ENCODE results near the gene LSM7. TPM values are rescaled to one million over a fixed set of nuclear protein-coding genes. Genes with fewer than 3 reads are reported as not detected.

The LSM7 gene
- total RNA-seq, 4 donors from 2014 or later, result 57.2 to 140 (median 94.9) TPM

DNA sequence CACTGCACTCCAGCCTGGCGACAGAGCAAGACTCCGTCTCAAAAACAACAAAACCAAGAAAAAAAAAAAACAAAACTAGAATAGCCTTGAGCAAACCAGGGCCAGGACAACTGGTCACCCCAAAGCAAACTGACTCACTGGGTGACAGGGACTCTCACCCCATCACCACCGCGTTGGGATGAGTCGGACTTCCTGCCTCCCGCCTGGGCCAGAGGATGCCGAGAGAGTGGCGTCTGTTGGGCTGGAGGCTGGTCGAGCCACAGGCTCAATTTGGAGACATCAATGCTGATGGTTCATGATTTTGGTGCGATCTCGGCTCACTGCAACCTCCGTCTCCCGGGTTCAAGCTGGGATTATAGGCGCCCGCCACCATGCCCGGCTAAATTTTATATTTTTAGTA lies 43.3 kb upstream of the LSM7 start:
- intact Hi-C loops (cut with DNase I; ENCODE audit: low total_unique reads), result no loop called here
- H3K4me3 ChIP-seq (ENCODE audit: low read depth, poor library complexity, severe bottlenecking), result no peak overlapping the region
- DNase-seq (ENCODE audit: low spot score in 2 of 2), result no peak
- WGBS, 2 donors, result 74 to 80% methylated on average over 16 of the region's 16 CpGs
- no peak for TF ChIP-seq POLR2A (IDR thresholded peaks at IDR 0.05)
- TF ChIP-seq, protein P1, sequence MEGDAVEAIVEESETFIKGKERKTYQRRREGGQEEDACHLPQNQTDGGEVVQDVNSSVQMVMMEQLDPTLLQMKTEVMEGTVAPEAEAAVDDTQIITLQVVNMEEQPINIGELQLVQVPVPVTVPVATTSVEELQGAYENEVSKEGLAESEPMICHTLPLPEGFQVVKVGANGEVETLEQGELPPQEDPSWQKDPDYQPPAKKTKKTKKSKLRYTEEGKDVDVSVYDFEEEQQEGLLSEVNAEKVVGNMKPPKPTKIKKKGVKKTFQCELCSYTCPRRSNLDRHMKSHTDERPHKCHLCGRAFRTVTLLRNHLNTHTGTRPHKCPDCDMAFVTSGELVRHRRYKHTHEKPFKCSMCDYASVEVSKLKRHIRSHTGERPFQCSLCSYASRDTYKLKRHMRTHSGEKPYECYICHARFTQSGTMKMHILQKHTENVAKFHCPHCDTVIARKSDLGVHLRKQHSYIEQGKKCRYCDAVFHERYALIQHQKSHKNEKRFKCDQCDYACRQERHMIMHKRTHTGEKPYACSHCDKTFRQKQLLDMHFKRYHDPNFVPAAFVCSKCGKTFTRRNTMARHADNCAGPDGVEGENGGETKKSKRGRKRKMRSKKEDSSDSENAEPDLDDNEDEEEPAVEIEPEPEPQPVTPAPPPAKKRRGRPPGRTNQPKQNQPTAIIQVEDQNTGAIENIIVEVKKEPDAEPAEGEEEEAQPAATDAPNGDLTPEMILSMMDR (IDR thresholded peaks at IDR 0.05), result no peak

DNA sequence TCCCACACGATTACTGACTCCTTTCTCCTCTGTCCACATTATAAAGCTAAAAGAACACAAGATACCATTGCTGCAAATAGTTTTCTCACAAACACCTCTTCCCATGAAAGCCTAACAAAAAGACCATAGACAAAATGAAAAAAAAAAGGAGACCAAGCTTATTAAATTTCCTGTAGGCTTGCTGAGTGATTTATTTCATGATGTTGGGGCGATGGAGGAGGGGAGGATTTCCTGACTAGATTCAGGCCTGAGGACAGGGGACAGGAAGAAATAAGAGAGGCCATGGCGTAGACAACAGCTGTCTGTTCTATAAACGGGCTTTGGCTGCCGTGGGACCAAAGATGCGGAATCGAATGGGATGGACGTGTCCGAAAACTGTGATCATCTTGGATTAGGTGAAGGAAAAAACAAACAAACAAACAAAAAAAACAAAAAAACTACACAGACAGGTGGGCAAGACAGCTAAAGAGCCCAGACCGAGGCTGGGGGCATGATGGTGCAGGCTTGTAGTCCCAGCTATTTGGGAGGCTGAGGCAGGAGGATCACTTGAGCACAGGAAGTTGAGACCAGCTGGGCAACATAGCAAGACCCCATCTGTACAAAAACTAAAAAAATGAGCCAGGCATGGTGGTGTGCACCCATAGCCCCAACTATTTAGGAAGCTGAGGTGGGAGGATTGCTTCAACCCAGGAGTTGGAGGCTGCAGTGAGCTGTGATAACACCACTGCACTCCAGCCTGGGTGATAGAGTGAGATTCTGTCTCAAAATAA lies 37.0 kb upstream of the LSM7 start:
- no peak for TF ChIP-seq POLR2A (IDR thresholded peaks at IDR 0.05)
- TF ChIP-seq, protein P1 (IDR thresholded peaks at IDR 0.05), result no peak
- DNase-seq (ENCODE audit: low spot score in 2 of 2), result no peak
- no peak overlapping the region for H3K4me3 ChIP-seq (ENCODE audit: low read depth, poor library complexity, severe bottlenecking)
- WGBS, 2 donors, result 71 to 79% methylated on average over 10 of the region's 10 CpGs
- intact Hi-C loops (cut with DNase I; ENCODE audit: low total_unique reads), result no loop called here

DNA sequence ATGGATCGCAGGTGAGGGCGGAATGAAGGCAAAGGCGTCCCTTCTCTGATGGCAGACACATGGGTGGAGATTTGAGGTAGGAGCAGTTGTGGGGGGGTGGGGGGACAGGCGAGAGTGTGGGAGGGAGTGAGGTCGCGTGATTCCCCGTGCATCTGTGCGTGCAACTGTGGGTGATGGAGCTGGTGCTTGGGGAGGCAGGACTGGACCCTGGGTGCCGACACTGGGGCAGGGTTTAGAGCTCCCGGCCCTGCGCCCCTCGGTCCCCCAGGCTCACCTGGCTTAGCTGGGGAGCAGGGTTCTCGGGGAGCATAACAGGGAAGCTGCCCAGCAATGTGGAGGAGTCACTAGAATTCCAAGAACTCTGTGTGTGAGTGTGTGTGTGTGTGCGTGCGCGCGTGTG lies 35.0 kb upstream of the LSM7 start:
- TF ChIP-seq, protein P1 (IDR thresholded peaks at IDR 0.05), result no peak
- no peak for TF ChIP-seq POLR2A (IDR thresholded peaks at IDR 0.05)
- no peak for DNase-seq (ENCODE audit: low spot score in 2 of 2)
- intact Hi-C loops (cut with DNase I; ENCODE audit: low total_unique reads), result no loop called here
- 63 to 76% methylated on average over 17 of the region's 17 CpGs for whole genome bisulfite sequencing, 2 donors
- no peak overlapping the region for H3K4me3 ChIP-seq (ENCODE audit: low read depth, poor library complexity, severe bottlenecking)

DNA sequence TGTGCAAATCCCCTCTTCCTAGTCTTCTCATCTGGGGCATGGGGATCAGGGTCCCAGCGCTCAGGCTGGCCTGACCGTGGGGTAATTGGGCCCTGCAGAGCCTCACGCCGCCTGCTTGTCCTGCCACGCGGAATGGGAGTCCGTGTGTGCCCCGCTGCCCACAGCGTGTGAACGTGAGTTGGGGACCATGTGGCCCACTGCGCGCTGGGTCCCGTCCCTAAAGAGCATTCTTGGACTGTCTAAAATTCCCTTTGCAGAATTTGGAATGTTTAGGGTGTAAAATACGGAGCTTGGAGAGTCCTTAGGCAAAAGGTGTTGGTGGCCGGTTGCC lies 34.5 kb upstream of the LSM7 start:
- intact Hi-C loops (cut with DNase I; ENCODE audit: low total_unique reads), result no loop called here
- H3K4me3 ChIP-seq (ENCODE audit: low read depth, poor library complexity, severe bottlenecking), result no peak overlapping the region
- TF ChIP-seq, protein P1 (IDR thresholded peaks at IDR 0.05), result no peak
- TF ChIP-seq POLR2A (IDR thresholded peaks at IDR 0.05), result no peak
- DNase-seq (ENCODE audit: low spot score in 2 of 2), result no peak
- WGBS, 2 donors, result 70 to 83% methylated on average over 15 of the region's 15 CpGs

DNA sequence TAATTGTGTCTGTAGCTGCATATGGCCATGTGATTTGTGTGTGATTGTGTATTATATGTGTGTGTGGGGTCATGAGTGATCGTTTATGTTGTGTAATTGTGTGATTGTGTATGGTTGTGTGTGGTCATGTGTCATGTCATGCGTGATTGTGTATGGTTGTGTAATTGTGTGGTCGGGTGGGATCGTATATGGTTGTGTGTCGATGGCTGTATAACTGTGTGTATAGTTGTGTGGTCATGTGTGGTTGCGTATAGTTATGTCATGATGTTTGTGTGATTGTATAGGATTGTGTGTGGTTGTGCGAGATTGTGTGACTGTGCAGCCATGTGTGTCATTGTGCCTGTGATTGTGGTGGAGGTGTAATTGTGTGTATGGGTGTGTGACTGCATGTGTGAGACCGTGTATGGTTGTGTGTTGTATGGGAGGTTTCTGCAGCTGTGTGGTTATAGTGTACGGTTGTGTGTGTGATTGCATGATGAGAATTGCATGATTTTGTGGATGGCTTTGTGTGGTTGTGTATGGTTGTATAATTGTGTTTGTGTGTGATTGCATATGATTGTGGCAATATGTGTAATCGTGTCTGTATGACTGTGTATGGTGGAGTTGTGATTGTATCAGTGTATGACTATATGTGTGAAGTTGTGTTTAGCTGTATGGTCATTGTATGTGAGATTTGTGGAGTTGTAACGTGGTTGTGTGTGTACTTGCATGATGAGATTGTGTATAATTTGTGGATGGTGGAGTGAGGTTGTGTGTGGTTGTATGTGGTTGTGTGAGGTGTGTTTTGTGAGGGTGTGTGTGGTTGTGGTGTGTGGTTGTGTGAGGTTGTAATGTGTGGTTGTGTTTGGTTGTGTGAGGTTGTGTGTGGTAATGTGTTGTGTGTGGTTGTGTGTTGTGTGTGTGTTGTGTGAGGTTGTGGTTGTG lies 33.9 kb upstream of the LSM7 start:
- WGBS, 2 donors, result 89 to 91% methylated on average over 11 of the region's 11 CpGs
- TF ChIP-seq, protein P1 (IDR thresholded peaks at IDR 0.05), result peak in 1 of 3 donors; percentile 19
- TF ChIP-seq POLR2A (IDR thresholded peaks at IDR 0.05), result no peak
- intact Hi-C loops (cut with DNase I; ENCODE audit: low total_unique reads), result no loop called here
- H3K4me3 ChIP-seq (ENCODE audit: low read depth, poor library complexity, severe bottlenecking), result no peak overlapping the region
- DNase-seq (ENCODE audit: low spot score in 2 of 2), result no peak

All from lower leg skin (tissue), 4 donors.